Natural killer cell (primary cell): ENCODE data around the gene PLCXD3. TPM values are rescaled to one million over a fixed set of nuclear protein-coding genes. Genes with fewer than 3 reads are reported as not detected.

ENCODE experiments used
- ATAC-seq, 3 donors: fragments of 150-1000 bp in 2 of 3; fragments of 200-7000 bp in 1 of 3; cut with Tn5 transposase; 1 replicate in 1 of 3; 2 replicates in 2 of 3; pipeline ENCODE4 v1.10.0; 2021; ENCODE audit warnings: mild to moderate bottlenecking in 2 of 3, moderate library complexity in 2 of 3
- DNase-seq, 2 donors: peaks; one replicate each; pipeline versions ENCODE4 v3.0.0 to v3.0.0-alpha.2; 2013 to 2021; ENCODE audit warnings: mixed read lengths in 1 of 2
- H3K27ac ChIP-seq: one replicate; pipeline ENCODE4 v1.5.1; 2013; ENCODE audit warnings: mild to moderate bottlenecking, low read length
- H3K27me3 ChIP-seq: one replicate; pipeline ENCODE4 v1.6.1; 2013; ENCODE audit warnings: low read length; ENCODE audit not compliant: control insufficient read depth, insufficient read depth
- H3K36me3 ChIP-seq: one replicate; pipeline ENCODE4 v1.6.1; 2013; ENCODE audit warnings: low read length; ENCODE audit not compliant: control insufficient read depth, insufficient read depth
- H3K4me1 ChIP-seq: one replicate; pipeline ENCODE4 v1.6.1; 2013; ENCODE audit warnings: low read length; ENCODE audit not compliant: control insufficient read depth, insufficient read depth
- H3K4me3 ChIP-seq: one replicate; pipeline ENCODE4 v1.5.1; 2013; ENCODE audit warnings: low read length
- H3K9me3 ChIP-seq: one replicate; pipeline ENCODE4 v1.6.1; 2013; ENCODE audit warnings: low read length; ENCODE audit not compliant: control insufficient read depth, insufficient read depth
- H3K27ac Mint-ChIP-seq, 2 donors: one replicate each; pipeline ENCODE4 v1.8.0; 2022; ENCODE audit warnings: mild to moderate bottlenecking in 2 of 2, mixed read lengths in 2 of 2, moderate library complexity in 1 of 2
- H3K27me3 Mint-ChIP-seq, 2 donors: one replicate each; pipeline ENCODE4 v1.8.0; 2022; ENCODE audit warnings: low read depth in 2 of 2, mixed read lengths in 2 of 2
- H3K36me3 Mint-ChIP-seq: one replicate; pipeline ENCODE4 v1.8.0; 2022; ENCODE audit warnings: mixed read lengths
- H3K4me1 Mint-ChIP-seq, 2 donors: one replicate each; pipeline ENCODE4 v1.8.0; 2022; ENCODE audit warnings: mixed read lengths in 2 of 2
- H3K4me3 Mint-ChIP-seq: one replicate; pipeline ENCODE4 v1.8.0; 2022; ENCODE audit warnings: mild to moderate bottlenecking, moderate library complexity, mixed read lengths
- H3K9me3 Mint-ChIP-seq, 2 donors: one replicate each; pipeline ENCODE4 v1.8.0; 2022; ENCODE audit warnings: mixed read lengths in 2 of 2
- CTCF ChIP-seq: fragments of 200-600 bp; IDR thresholded peaks from one replicate; pipeline ENCODE4 v1.8.0; 2022; ENCODE audit warnings: antibody characterized with exemption
- WGBS: methylation state at CpG from one replicate; pipeline ENCODE4 v1.1.7; 2013; ENCODE audit warnings: missing lambda C conversion rate; ENCODE audit not compliant: insufficient coverage; 5-methylcytosine and 5-hydroxymethylcytosine counted together
- intact Hi-C: fragments of 100-400 bp; cut with micrococcal nuclease; formaldehyde crosslinking; loops from one replicate; pipeline ENCODE4 v1.14.2; 2022
- total RNA-seq, 4 donors: library from RNA; stranded (reverse); fragments of 120-200 nt in 1 of 4; gene quantifications; one replicate each; pipeline versions ENCODE4 v1.2.3 to v1.2.4, GENCODE V29; 2013 to 2022

The PLCXD3 gene
- total RNA-seq, 3 donors from 2014 or later (not counting 1 experiment from before 2014, with no cell fraction given), result not detected

GRCh38 chr5:41519801-41520200 is 9.4 kb upstream of the PLCXD3 start:
- H3K4me1 ChIP-seq, result no peaks in the 10 kb centered on the region
- Mint-ChIP-seq H3K36me3 (peaks cover 12% of the 10 kb centered on the region), H3K4me3 (no peak overlapping the region), H3K27ac (no peak overlapping the region), H3K27me3 (no peaks in the 10 kb centered on the region), H3K4me1 (no peaks in the 10 kb centered on the region), H3K9me3 (peaks cover 4 to 5% of the 10 kb centered on the region in 2 donors)
- no peaks in the 10 kb centered on the region for H3K36me3 ChIP-seq
- no peak overlapping the region for H3K4me3 ChIP-seq
- H3K27ac ChIP-seq, result no peak overlapping the region
- DNase-seq (no peak), ATAC-seq (no peak)
- WGBS, result 82% methylated on average over 6 of the region's 6 CpGs
- no peaks in the 10 kb centered on the region for H3K9me3 ChIP-seq
- TF ChIP-seq CTCF, result no peak
- H3K27me3 ChIP-seq, result no peaks in the 10 kb centered on the region
- intact Hi-C loops, result no loop called here

- no peaks in the 10 kb centered on the region for H3K9me3 ChIP-seq
- H3K4me3 ChIP-seq, result no peak overlapping the region
- TF ChIP-seq CTCF, result no peak
- H3K36me3 Mint-ChIP-seq, result no peaks in the 10 kb centered on the region
- H3K4me3 Mint-ChIP-seq, result no peak overlapping the region
- intact Hi-C loops, result no loop called here
- peaks cover 2 to 5% of the 10 kb centered on the region in 2 donors for H3K9me3 Mint-ChIP-seq
- H3K36me3 ChIP-seq, result no peaks in the 10 kb centered on the region
- H3K4me1 Mint-ChIP-seq, result no peaks in the 10 kb centered on the region
- H3K27me3 ChIP-seq, result no peaks in the 10 kb centered on the region
- H3K27ac Mint-ChIP-seq, result no peak overlapping the region
- DNase-seq, result no peak
- H3K27me3 Mint-ChIP-seq, result no peaks in the 10 kb centered on the region
- H3K4me1 ChIP-seq, result no peaks in the 10 kb centered on the region
- no peak overlapping the region for H3K27ac ChIP-seq
- no peak for ATAC-seq
Observed at GRCh38 chr5:41517909-41518308, 7.5 kb upstream of the PLCXD3 start.

- no peaks in the 10 kb centered on the region for H3K4me1 ChIP-seq
Observed at GRCh38 chr5:41511241-41511640, 840 bp upstream of the PLCXD3 start.

More at GRCh38 chr5:41511241-41511640, 840 bp upstream of the PLCXD3 start:
- Mint-ChIP-seq H3K36me3 (peaks cover 12% of the 10 kb centered on the region), H3K9me3 (peaks cover 1 to 7% of the 10 kb centered on the region in 2 donors), H3K27ac (no peak overlapping the region), H3K27me3 (peaks cover 18 to 19% of the 10 kb centered on the region in 2 donors), H3K4me3 (no peak overlapping the region), H3K4me1 (no peaks in the 10 kb centered on the region)
- H3K9me3 ChIP-seq, result no peaks in the 10 kb centered on the region
- WGBS, result 75% methylated on average over 1 of the region's 1 CpG
- peaks cover 6% of the 10 kb centered on the region for H3K27me3 ChIP-seq
- no peak overlapping the region for H3K4me3 ChIP-seq
- H3K27ac ChIP-seq, result no peak overlapping the region
- no peaks in the 10 kb centered on the region for H3K36me3 ChIP-seq
- DNase-seq (no peak), ATAC-seq (no peak)
- intact Hi-C loops, result no loop called here
- no peak for TF ChIP-seq CTCF
